IMR-90 (cell line): ENCODE results near the gene SMC1B. TPM values are rescaled to one million over a fixed set of nuclear protein-coding genes. Genes with fewer than 3 reads are reported as not detected.

Experiments used
- ATAC-seq: fragments of 200-7000 bp; cut with Tn5 transposase; 2 replicates; pipeline ENCODE4 v1.9.1; 2020; ENCODE audit warnings: low read depth, mild to moderate bottlenecking, moderate library complexity
- BruUV-seq: library from RNA; stranded (reverse); fragments of 400-500 nt; replicated peaks from 2 replicates; lab custom pipeline; 2021; lab: Mats Ljungman, UMichigan
- CTCF ChIA-PET: fragments of 300-600 bp; formaldehyde crosslinking; extraction: SDS; loops from one replicate; lab custom pipeline; 2021; ENCODE audit warnings: antibody characterized with exemption; lab: Yijun Ruan, JAX
- POLR2A ChIA-PET: fragments of 300-600 bp; sonication (Branson Sonifier 250); formaldehyde crosslinking; loops from one replicate; lab custom pipeline; 2022; ENCODE audit warnings: antibody characterized with exemption; ENCODE audit not compliant: unreplicated experiment; lab: Charles Lee
- DNase-seq: peaks from one replicate; pipeline ENCODE4 v3.0.0; 2013
- H2AFZ ChIP-seq: replicated peaks from 2 replicates; pipeline ENCODE3; 2013; ENCODE audit warnings: low read length, mild to moderate bottlenecking; ENCODE audit not compliant: poor library complexity
- H2AK5ac ChIP-seq: 2 replicates; pipeline ENCODE4 v1.6.1; 2013; ENCODE audit warnings: low read depth, low read length, inconsistent platforms
- H2AK9ac ChIP-seq: replicated peaks from 2 replicates; pipeline ENCODE3; 2013; ENCODE audit warnings: mild to moderate bottlenecking, low read depth, low read length, moderate library complexity; ENCODE audit not compliant: poor library complexity
- H2BK120ac ChIP-seq: 2 replicates; pipeline ENCODE4 v1.6.1; 2013; ENCODE audit warnings: low read depth, low read length, inconsistent platforms
- H2BK15ac ChIP-seq: 3 replicates; pipeline ENCODE4 v1.6.1; 2013; ENCODE audit warnings: low read depth, low read length, inconsistent platforms
- H2BK20ac ChIP-seq: 2 replicates; pipeline ENCODE4 v1.6.1; 2013; ENCODE audit warnings: low read depth, mild to moderate bottlenecking, inconsistent platforms, low read length, moderate library complexity
- H2BK5ac ChIP-seq: 2 replicates; pipeline ENCODE4 v1.6.1; 2013; ENCODE audit warnings: mild to moderate bottlenecking, low read depth, low read length, inconsistent platforms; ENCODE audit not compliant: poor library complexity, severe bottlenecking
- H3K14ac ChIP-seq: replicated peaks from 2 replicates; pipeline ENCODE4 v1.6.1; 2013; ENCODE audit warnings: low read depth, low read length, inconsistent platforms
- H3K18ac ChIP-seq: 2 replicates; pipeline ENCODE4 v1.6.1; 2013; ENCODE audit warnings: low read depth, low read length, control low read depth
- H3K23ac ChIP-seq: 2 replicates; pipeline ENCODE4 v1.6.1; 2013; ENCODE audit warnings: low read depth, low read length, inconsistent platforms
- H3K27ac ChIP-seq: 2 replicates; pipeline ENCODE4 v1.5.1; 2013; ENCODE audit warnings: mild to moderate bottlenecking, control low read depth, low read length; ENCODE audit not compliant: insufficient read depth
- H3K27me3 ChIP-seq: 2 replicates; pipeline ENCODE4 v1.6.1; 2013; ENCODE audit warnings: low read length; ENCODE audit not compliant: control insufficient read depth, insufficient read depth
- H3K36me3 ChIP-seq: 2 replicates; pipeline ENCODE4 v1.6.1; 2013; ENCODE audit warnings: low read length, mixed read lengths; ENCODE audit not compliant: control insufficient read depth, insufficient read depth
- H3K4ac ChIP-seq: 2 replicates; pipeline ENCODE4 v1.6.1; 2013; ENCODE audit warnings: low read depth, low read length, inconsistent platforms
- H3K4me1 ChIP-seq: 2 replicates; pipeline ENCODE4 v1.6.1; 2013; ENCODE audit warnings: low read length, mixed read lengths; ENCODE audit not compliant: control insufficient read depth, insufficient read depth
- H3K4me2 ChIP-seq: 2 replicates; pipeline ENCODE4 v1.6.1; 2013; ENCODE audit warnings: low read depth, mild to moderate bottlenecking, control low read depth, low read length, moderate library complexity
- H3K4me3 ChIP-seq: 2 replicates; pipeline ENCODE4 v1.5.1; 2013; ENCODE audit warnings: low read depth, mild to moderate bottlenecking, control low read depth, low read length, moderate library complexity; ENCODE audit not compliant: insufficient read depth
- H3K56ac ChIP-seq: 2 replicates; pipeline ENCODE4 v1.6.1; 2013; ENCODE audit warnings: low read length, inconsistent platforms; ENCODE audit not compliant: insufficient read depth; ENCODE audit errors: extremely low read depth
- H3K79me1 ChIP-seq, 2 experiments: 2 replicates each; pipeline ENCODE4 v1.6.1; 2013; ENCODE audit warnings: low read length in 2 of 2, inconsistent platforms in 1 of 2, low read depth in 1 of 2
- H3K9ac ChIP-seq: 2 replicates; pipeline ENCODE4 v1.6.1; 2013; ENCODE audit warnings: low read depth, low read length, control low read depth
- H3K9me1 ChIP-seq: 2 replicates; pipeline ENCODE4 v1.6.1; 2013; ENCODE audit warnings: low read length, inconsistent platforms; ENCODE audit not compliant: insufficient read depth
- H3K9me3 ChIP-seq: 2 replicates; pipeline ENCODE4 v1.6.1; 2013; ENCODE audit warnings: low read length; ENCODE audit not compliant: control insufficient read depth, insufficient read depth
- H4K20me1 ChIP-seq: 2 replicates; pipeline ENCODE4 v1.6.1; 2013; ENCODE audit warnings: low read length, inconsistent platforms; ENCODE audit not compliant: insufficient read depth
- H4K5ac ChIP-seq: 2 replicates; pipeline ENCODE4 v1.6.1; 2013; ENCODE audit warnings: mild to moderate bottlenecking, low read depth, low read length, control low read depth
- H4K8ac ChIP-seq, 2 experiments: 2 replicates each; pipeline ENCODE4 v1.6.1; 2013; ENCODE audit warnings: low read depth in 2 of 2, low read length in 2 of 2, control low read depth in 1 of 2, inconsistent platforms in 1 of 2
- H4K91ac ChIP-seq: 2 replicates; pipeline ENCODE4 v1.6.1; 2013; ENCODE audit warnings: low read depth, low read length, inconsistent platforms; ENCODE audit not compliant: insufficient read depth
- BHLHE40 ChIP-seq: fragments of 150-350 bp; IDR thresholded peaks from 2 replicates; pipeline ENCODE4 v1.6.1; 2016; ENCODE audit warnings: mild to moderate bottlenecking, low read depth, low read length
- CEBPB ChIP-seq: IDR thresholded peaks from 2 replicates; pipeline ENCODE4 v1.6.1; 2012; ENCODE audit warnings: low read depth, low read length, improper control_type of control experiment
- CTCF ChIP-seq: conservative IDR thresholded peaks from 2 replicates; pipeline ENCODE4 v1.5.1; 2012; ENCODE audit warnings: mild to moderate bottlenecking, low read depth, low read length, improper control_type of control experiment
- ELK1 ChIP-seq: fragments of 150-350 bp; IDR thresholded peaks from 2 replicates; pipeline ENCODE4 v1.6.1; 2016; ENCODE audit warnings: low read depth, mild to moderate bottlenecking, low read length, moderate library complexity, borderline replicate concordance
- FOS ChIP-seq: fragments of 150-350 bp; IDR thresholded peaks from 2 replicates; pipeline ENCODE4 v1.6.1; 2016; ENCODE audit warnings: low read depth, low read length
- MAZ ChIP-seq: IDR thresholded peaks from 2 replicates; pipeline ENCODE4 v1.6.1; 2012; ENCODE audit warnings: low read depth, mild to moderate bottlenecking, low read length, improper control_type of control experiment, moderate library complexity, borderline replicate concordance
- NFE2L2 ChIP-seq: fragments of 150-350 bp; IDR thresholded peaks from 2 replicates; pipeline ENCODE4 v1.6.1; 2016; ENCODE audit warnings: low read depth, mild to moderate bottlenecking, low read length
- POLR2A ChIP-seq: IDR thresholded peaks from 2 replicates; pipeline ENCODE4 v1.6.1; 2012; ENCODE audit warnings: mild to moderate bottlenecking, low read depth, low read length
- RAD21 ChIP-seq: IDR thresholded peaks from 2 replicates; pipeline ENCODE4 v1.6.1; 2012; ENCODE audit warnings: low read length, improper control_type of control experiment
- RCOR1 ChIP-seq: IDR thresholded peaks from 2 replicates; pipeline ENCODE4 v1.6.1; 2012; ENCODE audit warnings: mild to moderate bottlenecking, low read length, improper control_type of control experiment; ENCODE audit not compliant: insufficient replicate concordance
- SMC3 ChIP-seq: fragments of 150-350 bp; IDR thresholded peaks from 2 replicates; pipeline ENCODE4 v1.6.1; 2016; ENCODE audit warnings: low read depth, mild to moderate bottlenecking, antibody characterized with exemption, low read length, moderate library complexity
- USF2 ChIP-seq: fragments of 150-350 bp; IDR thresholded peaks from 2 replicates; pipeline ENCODE4 v1.6.1; 2017; ENCODE audit warnings: mild to moderate bottlenecking, antibody characterized with exemption, low read length, low read depth
- WGBS, 2 experiments: methylation state at CpG; one replicate each; pipeline versions ENCODE4 v1.1.5 to v1.1.7; 2013; ENCODE audit warnings: missing lambda C conversion rate in 2 of 2; ENCODE audit not compliant: insufficient read length in 1 of 2; ENCODE audit errors: extremely low coverage in 2 of 2; 5-methylcytosine and 5-hydroxymethylcytosine counted together
- dilution Hi-C: fragments of 300-500 bp; cut with HindIII; formaldehyde crosslinking; loops from one replicate; pipeline ENCODE4 v1.14.3; 2018; ENCODE audit warnings: low sequenced_read_pairs; ENCODE audit not compliant: unreplicated experiment
- in situ Hi-C: fragments of 300-500 bp; cut with MboI; formaldehyde crosslinking; loops from 3 replicates; pipeline ENCODE4 v1.14.3; 2019; ENCODE audit warnings: low sequenced_read_pairs, inconsistent platforms, mixed read lengths
- intact Hi-C: fragments of 100-400 bp; cut with micrococcal nuclease; formaldehyde crosslinking; loops from 2 replicates; pipeline ENCODE4 v1.10.0; 2022
- polyA plus RNA-seq, 3 experiments: library from polyadenylated mRNA; depleted of rRNA; stranded (reverse); fragments of >200 nt; gene quantifications; 2 replicates each; pipeline ENCODE4 v1.2.3, GENCODE V29; 2012; ENCODE audit warnings: low replicate concordance in 1 of 3
- total RNA-seq: library from RNA; depleted of rRNA; stranded (reverse); fragments of >200 nt; gene quantifications from 2 replicates; pipeline ENCODE4 v1.2.3, GENCODE V29; 2012

Gene SMC1B
- total and polyA plus RNA-seq, 2 of the 4 experiments (the other 2 are of a cell fraction): not detected

- peak overlapping the region; percentile 75 for H3K9ac ChIP-seq
- DNase-seq: no peak
- peak overlapping the region; percentile 97 for H2AFZ ChIP-seq
- no peak overlapping the region; the same call in 1 of the 2 replicates for H3K56ac ChIP-seq
- 0 out of 2 replicates have a peak, but pooled peaks cover 10% of the 10 kb centered on the region for H3K9me1 ChIP-seq
- 0% methylated on average over 10 of the region's 33 CpGs; no CpG with 5 or more reads in 1 of the 2 experiments for WGBS, 2 experiments
- peak overlapping the region; percentile 59; the same call in 1 of the 2 replicates for H3K4ac ChIP-seq
- in situ Hi-C loops (no loop called here), dilution Hi-C loops (no loop called here), intact Hi-C loops (no loop called here)
- no peaks in the 10 kb centered on the region for H3K27me3 ChIP-seq
- peaks cover 15% of the 10 kb centered on the region for H3K4me1 ChIP-seq
- ChIA-PET CTCF (no interaction called here), POLR2A (no interaction called here)
- no peak overlapping the region for H2BK15ac ChIP-seq
- peak overlapping the region; percentile 25; the same call in 1 of the 2 replicates for H3K14ac ChIP-seq
- H3K79me1 ChIP-seq: peaks cover 16 to 51% of the 10 kb centered on the region in 2 experiments
- H3K9me3 ChIP-seq: no peaks in the 10 kb centered on the region
- H3K4me2 ChIP-seq: peak overlapping the region; percentile 97
- peak overlapping the region; percentile 46; the same call in 1 of the 2 replicates for H3K23ac ChIP-seq
- no peak overlapping the region for H2BK5ac ChIP-seq
- H3K27ac ChIP-seq: peak overlapping the region; percentile 31
- H4K5ac ChIP-seq: no peak overlapping the region
- no peak for ATAC-seq
- no peak overlapping the region for H3K18ac ChIP-seq
- no TSS peak for BruUV-seq
- H3K36me3 ChIP-seq: no peaks in the 10 kb centered on the region; the same call in 1 of the 2 replicates
- H2BK20ac ChIP-seq: no peak overlapping the region
- TF ChIP-seq NFE2L2: no peak
- no peak for TF ChIP-seq CTCF
- no peak for TF ChIP-seq FOS
- TF ChIP-seq ELK1: no peak
- no peak for TF ChIP-seq RAD21
- no peak for TF ChIP-seq SMC3
- no peak for TF ChIP-seq POLR2A
- no peak for TF ChIP-seq CEBPB
- TF ChIP-seq BHLHE40: no peak
- no peak for TF ChIP-seq RCOR1
- no peak for TF ChIP-seq USF2
- TF ChIP-seq MAZ: no peak
- H3K4me3 ChIP-seq: peak overlapping the region; percentile 78
- no peak overlapping the region for H2BK120ac ChIP-seq
- H4K20me1 ChIP-seq: peaks cover 19% of the 10 kb centered on the region; the same call in 1 of the 2 replicates
- no peak overlapping the region; the same call in 1 of the 2 replicates for H2AK5ac ChIP-seq
- no peak overlapping the region for H4K8ac ChIP-seq
- no peak overlapping the region for H4K91ac ChIP-seq
- H2AK9ac ChIP-seq: peak overlapping the region; percentile 91
Observed at GRCh38 chr22:45310331-45310976, 102.9 kb downstream of the SMC1B start.
